ENCODE data around the gene NDN.
"Not testable (repeated sequence)": the region's sequence is repeated elsewhere in the genome, so short reads cannot be mapped to it uniquely, and the experiment has no call there.

Gene NDN, protein sequence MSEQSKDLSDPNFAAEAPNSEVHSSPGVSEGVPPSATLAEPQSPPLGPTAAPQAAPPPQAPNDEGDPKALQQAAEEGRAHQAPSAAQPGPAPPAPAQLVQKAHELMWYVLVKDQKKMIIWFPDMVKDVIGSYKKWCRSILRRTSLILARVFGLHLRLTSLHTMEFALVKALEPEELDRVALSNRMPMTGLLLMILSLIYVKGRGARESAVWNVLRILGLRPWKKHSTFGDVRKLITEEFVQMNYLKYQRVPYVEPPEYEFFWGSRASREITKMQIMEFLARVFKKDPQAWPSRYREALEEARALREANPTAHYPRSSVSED

DNA sequence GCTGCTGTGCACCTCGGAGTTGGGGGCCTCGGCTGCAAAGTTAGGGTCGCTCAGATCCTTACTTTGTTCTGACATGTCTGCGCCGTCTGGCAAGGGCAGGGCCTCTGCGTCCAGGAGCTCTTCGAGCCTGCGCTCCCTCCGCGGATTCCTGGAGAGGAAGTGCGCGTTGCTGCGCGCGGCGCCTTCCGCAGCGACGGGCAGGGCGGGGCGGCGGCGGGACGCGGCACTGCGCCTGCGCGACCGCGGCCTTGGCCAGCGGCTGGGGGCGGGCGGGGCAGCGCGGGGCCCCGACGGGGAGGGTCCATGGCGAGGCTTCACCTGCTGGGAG, at the start of gene NDN:
TSS of gene NDN (minus strand) at position 163 of the 328 bp plus-strand sequence. CDS start at position 75, 88 bp downstream.
- no peak for DNase-seq

DNA sequence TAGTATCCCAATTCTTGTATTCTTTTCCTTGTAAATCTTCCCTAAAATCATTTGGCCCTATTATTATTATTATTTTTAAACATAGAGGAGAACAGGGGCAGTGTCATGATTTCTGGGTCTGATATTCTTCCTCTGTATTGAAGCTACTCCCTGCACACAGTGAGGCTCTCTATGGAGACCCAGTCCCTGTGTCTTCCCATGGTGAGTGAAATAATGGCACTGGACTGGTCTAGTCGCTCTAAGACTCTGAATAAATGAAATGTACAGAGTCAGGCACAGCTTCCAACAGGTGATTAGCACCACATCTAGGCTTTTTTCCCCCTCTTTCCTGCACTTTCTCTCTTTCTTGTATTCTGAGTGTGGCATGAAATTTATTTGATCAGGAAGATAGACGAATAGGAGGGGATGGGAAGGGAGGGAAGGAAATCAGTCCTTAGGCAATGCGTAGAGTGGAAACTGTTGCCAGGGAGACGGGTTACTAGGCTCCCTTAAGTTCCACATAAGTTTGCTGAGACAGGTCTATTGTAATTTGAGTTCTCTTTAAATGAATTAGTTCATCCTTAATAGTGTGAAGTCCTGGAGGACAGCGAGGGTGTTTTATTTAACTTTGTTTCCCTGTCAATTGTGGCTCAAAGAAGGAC, 49.0 kb upstream of the NDN start:
- no peak for DNase-seq

DNA sequence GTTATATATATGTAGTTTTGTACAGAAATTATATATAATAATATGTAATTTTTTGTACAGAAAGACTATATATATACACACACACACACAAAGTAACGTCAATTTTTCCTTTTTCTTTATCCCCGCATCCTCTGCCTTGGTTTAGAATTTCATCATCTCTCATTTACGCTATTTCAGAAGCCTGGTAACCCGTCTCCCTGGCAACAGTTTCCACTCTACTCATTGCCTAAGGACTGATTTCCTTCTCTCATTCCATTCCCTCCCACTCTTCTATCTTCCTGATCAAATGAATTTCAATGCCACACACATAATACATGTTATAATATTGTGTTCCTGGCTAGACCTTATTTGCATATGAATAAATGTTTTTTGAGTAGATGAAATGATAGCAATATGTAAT, 47.8 kb upstream of the NDN start:
- no peak for DNase-seq

DNA sequence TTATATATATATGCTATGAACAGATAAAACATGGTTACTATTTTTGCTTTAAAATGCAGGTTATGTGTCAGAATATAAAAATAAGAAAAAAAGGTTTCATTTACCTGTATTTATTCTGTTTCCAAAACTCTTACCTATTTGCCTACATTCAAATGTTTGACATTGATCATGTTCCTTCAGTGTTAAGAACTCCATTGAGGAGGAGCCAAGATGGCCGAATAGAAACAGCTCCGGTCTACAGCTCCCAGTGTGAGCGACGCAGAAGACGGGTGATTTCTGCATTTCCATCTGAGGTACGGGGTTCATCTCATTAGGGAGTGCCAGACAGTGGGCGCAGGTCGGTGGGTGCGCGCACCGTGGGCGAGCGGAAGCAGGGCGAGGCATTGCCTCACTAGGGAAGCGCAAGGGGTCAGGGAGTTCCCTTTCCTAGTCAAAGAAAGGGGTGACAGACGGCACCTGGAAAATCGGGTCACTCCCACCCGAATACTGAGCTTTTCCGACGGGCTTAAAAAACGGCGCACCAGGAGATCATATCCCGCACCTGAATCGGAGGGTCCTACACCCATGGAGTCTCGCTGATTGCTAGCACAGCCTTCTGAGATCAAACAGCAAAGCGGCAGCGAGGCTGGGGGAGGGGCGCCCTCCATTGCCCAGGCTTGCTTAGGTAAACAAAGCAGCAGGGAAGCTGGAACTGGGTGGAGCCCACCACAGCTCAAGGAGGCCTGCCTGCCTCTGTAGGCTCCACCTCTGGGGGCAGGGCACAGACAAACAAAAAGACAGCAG, 27.0 kb upstream of the NDN start:
- not testable (repeated sequence) for DNase-seq

DNA sequence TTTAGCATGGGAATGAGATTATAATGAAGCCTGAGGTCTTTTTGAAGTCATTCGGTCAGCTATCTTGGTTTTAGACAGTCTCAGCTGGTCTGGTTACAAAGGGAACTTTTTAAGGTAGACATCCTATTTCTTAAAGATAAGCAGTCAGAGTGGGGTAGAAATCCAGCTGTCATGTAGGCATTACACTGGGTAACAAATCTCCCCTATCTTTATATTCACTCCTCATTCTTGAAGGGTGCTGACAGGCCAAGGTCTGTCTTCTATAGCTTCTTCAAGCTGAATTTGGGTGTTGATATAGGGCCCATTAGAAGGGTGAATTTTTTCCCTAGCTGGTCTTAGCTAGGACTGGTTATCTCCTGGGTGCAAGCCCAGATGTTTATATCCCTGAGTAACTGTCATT, 21.2 kb upstream of the NDN start:
- DNase-seq: no peak

DNA sequence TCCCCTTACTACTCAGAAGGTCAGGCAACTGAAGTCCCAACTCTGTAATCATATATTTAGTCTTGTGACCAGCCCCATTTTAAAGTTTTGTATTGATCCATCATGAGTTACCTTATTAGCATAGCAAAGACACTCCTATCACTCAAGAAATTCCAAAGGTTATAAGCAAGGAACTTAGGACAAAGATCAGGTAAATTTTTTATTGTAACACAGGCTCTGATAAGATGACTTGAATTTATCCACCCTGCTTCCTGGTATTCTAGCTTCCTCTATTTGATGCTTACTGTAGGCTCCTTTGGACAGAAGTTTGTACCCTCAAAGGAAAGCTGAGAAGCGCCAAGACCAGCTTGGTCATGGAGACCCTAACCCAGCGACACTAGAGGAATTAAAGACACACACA, 8.2 kb upstream of the NDN start:
- DNase-seq: no peak

DNA sequence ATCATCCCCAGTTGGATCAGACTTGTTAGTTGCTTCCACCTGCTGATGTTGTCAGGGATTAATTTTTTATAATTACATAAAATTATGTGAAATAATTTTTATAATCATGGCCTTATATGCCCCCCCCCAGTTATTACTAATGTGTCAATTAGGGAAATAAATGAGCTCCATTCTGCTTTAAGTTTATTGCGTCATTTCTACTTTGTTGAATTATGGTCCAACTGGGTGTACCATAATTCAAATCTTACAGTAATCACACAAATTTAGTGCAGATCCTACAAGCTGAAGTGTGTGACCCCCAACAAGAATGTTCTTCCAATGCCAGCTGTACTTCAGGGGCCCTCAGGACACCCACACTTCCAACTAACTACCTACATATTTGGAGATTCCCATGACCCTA, 7.5 kb upstream of the NDN start:
- no peak for DNase-seq

DNA sequence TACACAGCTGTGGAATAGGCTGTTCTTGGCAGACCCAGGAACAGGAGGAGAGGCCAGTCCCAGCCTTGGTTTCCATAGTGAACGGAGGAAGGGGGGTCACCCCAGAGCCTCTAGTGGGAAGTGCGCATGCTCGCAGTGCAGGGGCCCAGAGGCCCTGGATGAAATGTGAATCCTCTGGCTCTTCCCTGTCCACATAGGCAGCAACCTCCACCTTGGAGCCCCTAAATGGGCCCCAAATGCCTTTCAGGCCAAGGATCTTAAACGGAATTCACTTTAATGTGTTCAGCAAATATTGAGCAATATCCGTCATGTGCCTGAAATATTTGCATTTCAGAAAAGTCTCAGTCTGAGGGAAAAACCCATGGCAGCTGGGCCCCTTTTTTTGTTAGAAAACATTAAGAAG, 3.3 kb upstream of the NDN start:
- no peak for DNase-seq

DNA sequence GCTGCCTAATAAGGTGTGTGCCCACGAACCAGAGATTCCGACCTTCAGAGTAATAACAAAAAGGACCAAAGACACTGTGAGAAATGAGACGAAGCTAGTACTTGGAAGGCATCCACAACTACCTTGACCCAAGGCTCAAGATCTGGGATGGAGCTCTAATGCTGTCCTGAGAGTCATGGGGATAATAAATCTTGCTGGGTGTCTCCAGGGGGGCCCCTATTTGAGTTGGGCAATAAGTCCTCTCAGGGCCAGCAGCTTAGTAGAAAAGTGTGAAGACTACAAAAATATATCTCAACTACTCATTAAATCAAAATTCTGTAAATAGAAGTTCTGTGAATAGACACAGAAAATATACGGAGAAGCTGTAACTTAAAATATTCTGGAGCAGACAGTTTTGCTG, 2.9 kb upstream of the NDN start:
- DNase-seq: no peak

DNA sequence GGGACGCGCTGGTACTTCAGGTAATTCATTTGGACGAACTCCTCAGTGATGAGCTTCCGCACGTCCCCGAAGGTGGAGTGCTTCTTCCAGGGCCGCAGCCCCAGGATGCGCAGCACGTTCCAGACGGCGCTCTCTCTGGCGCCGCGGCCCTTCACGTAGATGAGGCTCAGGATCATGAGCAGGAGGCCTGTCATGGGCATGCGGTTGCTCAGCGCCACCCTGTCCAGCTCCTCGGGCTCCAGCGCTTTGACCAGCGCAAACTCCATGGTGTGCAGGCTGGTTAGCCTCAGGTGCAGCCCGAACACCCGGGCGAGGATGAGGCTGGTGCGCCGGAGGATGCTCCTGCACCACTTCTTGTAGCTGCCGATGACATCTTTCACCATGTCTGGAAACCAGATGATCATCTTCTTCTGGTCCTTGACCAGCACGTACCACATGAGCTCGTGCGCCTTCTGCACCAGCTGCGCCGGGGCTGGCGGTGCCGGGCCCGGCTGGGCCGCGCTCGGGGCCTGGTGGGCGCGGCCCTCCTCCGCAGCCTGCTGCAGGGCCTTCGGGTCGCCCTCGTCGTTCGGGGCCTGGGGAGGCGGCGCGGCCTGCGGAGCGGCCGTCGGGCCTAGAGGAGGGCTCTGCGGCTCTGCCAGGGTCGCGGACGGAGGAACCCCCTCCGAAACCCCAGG, 501 bp downstream of the NDN start:
- no peak for DNase-seq

DNA sequence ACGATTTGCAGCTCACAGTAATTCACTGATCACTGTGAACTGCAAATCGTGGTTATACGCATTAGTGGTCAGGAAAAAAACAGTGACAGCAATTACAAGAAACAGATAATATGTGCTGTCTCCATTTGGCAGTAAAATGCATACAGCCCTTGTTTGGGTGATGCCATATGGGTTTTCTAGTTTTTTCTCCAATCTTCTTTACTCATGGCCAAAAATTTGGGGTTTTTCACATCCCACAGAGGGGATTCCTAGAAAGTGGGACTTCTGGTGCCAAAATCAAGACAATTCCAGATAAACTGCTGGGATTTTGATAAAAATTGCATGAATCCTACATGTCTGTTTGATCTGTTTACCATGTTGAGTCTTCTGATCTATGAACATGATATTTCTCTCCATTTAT, 15.6 kb downstream of the NDN start:
- DNase-seq: no peak

DNA sequence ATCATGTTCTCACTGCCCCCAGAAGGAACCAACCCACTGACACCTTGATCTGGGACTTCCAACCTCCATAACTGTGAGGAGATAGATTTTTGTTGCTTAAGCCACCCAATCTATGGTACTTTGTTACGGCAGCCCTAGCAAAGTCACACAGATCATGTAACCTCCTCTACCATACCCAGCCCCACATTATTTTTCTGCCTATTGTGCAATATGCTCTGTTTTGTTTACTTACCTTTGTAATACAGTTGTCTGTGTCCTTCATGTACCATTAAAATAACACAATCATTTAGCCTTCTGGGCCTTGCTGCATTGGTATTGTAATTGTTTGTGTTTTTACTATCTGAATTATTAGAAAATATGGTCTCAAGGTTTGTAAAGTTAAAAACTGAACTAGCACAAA, 16.1 kb downstream of the NDN start:
- DNase-seq: no peak

DNA sequence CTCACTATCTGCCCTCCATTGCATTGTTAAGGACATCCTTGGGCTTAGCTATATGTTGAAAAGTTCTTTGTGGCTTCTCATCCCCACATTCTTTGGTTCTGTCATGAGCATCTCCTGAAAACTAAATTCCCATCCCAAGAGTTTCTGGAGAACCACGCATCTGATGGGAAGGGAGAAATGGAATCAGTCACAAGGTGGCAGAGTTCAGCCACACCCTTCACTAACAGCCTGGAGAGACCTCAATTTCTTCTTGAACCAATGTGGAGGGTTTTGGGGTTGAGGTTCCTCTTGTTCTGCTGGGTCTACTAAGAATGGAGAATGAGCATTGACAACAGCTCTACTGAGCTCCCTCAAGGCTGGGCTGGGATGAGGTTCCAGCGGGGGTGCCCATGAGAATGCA, 23.9 kb downstream of the NDN start:
- DNase-seq: no peak

DNA sequence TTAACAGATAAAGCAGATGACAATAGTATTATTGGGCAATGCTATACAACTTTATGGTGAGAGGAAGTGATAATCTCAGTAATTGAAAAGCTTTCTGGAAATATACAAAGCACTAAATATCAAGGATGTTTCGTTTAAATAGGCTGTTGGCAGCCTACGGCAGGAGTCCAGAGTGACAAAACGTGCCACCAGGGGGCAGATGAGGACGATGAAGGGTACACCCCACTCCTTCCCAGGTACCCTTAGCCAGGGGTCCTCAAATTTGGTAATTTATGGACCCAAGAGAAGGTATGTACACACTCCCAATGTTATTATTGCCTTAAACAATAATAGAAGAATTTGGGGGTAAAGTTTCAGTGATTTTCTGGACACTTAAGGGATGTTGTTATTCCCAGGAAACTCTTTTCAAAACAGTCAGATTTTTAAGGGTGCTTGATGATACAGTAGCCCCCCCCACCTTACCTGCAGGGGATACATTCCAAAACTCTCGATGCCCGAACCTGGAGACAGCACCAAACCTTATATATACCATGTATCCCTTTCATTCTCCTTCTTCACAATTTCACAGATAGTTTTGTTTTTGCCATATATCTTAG, 38.1 kb downstream of the NDN start:
- DNase-seq: no peak

DNA sequence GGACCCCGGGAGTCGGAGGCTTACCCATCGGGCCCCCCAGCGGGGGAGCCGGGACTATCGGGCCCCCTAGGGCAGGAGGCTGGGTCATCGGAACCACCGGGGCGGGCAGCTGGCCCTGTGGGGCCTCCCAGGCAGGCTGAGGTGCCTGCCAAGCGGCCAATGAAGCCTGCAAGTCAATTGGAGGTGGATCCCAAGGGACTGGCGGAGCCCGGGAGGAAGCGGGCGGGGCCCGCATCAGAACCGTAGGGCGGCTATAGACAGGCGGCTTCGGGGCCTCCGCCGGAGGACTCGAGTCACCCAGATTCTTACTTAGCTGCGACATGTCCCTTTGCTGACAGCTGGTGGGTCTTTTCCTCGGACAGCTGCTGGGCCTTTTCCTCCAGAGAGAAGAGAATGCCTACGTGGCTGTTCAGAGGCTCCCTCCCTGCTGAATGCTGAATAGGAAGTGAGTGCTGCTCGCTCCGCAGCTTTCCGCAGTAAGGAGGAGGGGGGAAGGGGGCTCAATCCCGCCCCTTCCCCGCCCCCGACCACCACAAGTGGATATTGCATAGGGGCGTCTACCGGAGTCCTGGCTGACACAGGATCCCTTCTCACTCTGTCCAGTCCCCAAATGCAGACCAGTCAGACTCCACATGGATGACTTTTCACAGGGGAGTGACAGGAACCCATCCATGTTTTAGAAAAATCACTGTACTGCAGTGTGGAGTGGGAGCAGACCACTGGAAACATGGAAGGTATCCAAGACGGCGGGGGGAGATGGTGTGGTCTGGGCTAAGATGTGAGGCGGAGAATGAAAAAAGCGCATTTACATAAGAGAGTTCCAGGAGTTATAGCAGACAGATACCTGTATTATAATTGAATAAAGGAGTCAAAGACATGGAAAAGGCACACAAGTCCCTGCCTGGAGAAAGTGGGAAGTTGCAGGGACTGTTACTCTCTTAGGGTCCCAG, 39.4 kb downstream of the NDN start, which contains the start of gene MAGEL2:
TSS of gene MAGEL2 (minus strand) at position 447 of the 950 bp plus-strand sequence. CDS start at position 322, 125 bp downstream.
- DNase-seq: no peak

DNA sequence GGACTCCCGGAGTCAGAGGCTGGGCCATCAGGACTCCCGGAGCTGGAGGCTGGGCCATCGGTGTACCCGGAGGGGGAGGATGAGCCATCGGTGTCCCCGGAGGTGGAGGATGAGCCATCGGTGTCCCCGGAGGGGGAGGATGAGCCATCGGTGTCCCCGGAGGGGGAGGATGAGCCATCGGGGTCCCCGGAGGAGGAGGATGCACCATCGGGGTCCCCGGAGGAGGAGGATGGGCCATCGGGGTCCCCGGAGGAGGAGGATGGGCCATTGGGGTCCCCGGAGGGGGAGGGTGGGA, 40.2 kb downstream of the NDN start:
- DNase-seq: no peak

DNA sequence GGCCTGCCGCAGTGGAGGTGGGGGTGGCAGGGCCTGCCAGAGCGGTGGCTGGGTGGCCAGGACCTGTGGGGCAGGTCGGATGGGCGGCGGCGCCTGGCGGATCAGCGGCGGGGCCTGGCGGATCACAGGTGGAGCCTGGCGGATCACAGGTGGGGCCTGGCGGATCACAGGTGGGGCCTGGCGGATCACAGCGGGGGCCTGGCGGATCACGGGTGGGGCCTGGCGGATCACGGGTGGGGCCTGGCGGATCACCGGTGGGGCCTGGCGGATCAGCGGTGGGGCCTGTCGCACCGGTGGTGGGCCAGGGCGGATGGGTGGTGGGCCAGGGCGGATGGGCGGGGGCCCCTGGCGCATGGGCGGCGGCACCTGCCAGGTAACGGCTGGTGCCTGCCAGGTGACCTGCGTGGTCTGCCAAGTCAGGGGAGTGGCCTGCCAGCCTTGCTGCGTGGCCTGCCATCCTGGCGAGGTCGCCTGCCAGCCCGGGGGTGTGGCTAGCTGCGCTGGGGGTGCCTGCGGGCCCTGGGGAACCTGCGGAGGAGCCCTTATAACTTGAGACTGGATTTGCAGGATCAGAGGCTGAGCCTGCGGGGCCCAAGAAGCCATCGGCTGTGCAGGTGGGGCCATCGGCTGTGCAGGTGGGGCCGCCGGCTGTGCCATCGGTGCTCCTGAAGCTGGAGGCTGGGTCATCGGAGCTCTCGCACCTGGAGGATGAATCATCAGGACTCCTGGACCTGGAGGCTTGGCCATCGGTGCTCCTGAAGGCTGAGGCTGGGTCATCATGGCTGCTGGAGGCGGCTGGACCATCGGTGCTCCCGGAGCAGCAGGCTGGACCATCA, 40.7 kb downstream of the NDN start:
- no peak for DNase-seq

DNA sequence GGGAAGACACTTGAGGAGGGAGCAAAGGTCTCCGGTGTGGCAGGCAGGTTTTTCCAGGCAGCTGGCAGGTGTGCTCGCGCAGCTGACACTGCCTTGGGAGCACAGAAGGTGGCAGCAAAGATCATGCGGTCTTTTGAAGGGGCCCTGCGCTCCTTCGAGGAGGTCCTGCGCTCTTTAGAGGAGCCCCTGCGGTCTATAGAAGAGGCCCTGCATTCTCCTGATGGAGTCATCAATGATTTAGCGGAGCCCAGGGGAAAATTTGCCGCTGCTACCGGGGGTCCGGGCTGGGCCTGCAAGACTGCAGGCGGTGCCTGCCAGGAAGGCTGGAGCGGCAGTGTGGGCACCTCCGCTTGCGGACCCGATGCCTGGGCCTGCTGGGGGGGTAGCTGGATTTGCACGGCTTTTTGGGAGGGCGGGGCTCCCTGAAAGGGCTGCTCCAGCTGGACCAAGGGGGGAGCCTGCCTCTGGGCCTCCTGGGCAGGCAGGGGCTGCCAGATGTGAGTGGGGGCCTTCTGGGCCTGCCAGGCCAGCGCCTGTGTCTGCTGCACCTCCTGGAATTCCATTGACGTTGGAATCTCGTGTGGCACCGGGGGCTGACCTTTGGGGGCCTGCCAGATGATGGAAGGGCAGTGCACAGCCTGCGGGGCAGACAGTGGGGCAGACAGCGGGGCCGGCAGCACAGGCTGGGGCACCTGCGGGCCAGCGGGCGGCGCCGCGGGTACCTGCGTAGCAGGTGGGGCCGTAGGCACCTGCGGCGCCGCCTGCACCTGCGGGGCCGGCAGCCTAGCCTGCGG, 41.5 kb downstream of the NDN start:
- no peak for DNase-seq

DNA sequence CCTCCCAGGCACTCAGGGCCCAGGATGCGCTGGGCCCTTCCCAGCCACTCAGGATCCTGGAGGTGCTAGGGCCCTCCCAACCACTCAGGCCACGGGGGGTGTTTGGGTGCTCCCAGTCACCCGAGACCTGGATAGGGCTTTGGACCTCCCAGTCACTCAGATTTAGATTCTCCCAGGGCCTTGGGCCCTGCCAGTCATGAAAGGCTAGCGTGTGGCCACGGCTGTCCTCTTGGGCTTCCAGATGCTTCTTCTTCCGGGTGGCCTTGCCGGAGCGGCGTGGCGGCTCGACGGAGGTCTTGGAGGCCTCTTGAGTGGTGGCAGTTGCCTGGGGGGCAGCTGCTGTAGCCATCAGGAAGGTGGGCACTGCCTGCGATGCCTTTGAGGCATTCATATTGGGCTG, 42.3 kb downstream of the NDN start:
- DNase-seq: no peak

DNA sequence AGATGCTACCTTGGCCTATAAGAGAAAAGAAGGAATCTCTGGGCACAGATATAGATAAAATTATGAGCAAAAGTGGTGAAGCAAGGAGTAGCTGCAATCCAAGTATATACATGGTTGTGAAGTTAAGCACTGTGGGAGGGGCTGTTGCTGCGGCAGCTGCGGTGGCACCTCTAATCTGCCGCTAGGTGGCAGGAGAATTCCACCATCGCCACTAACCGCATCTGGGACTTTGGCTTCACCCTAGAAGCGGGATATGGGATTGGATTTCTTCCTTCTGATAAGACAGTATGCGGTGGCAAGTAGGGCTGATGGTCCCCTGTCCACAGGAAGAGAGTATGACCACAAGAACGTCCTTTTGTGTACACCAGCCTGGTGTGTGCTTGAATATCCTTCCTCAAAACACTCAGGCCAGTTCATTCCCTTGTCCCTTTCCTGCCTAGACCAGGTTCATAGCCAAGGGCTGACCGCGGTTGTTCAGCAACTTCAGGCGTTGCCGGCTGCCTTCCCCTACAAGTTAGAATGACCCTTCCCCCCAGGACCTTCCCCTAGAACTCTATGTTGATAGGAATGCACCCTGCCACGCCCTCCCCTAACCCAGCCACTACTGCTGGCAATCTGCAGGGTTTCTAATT, 44.6 kb downstream of the NDN start:
- no peak for DNase-seq
